Measurements from ENCODE around the gene RRBP1.

The RRBP1 gene, protein sequence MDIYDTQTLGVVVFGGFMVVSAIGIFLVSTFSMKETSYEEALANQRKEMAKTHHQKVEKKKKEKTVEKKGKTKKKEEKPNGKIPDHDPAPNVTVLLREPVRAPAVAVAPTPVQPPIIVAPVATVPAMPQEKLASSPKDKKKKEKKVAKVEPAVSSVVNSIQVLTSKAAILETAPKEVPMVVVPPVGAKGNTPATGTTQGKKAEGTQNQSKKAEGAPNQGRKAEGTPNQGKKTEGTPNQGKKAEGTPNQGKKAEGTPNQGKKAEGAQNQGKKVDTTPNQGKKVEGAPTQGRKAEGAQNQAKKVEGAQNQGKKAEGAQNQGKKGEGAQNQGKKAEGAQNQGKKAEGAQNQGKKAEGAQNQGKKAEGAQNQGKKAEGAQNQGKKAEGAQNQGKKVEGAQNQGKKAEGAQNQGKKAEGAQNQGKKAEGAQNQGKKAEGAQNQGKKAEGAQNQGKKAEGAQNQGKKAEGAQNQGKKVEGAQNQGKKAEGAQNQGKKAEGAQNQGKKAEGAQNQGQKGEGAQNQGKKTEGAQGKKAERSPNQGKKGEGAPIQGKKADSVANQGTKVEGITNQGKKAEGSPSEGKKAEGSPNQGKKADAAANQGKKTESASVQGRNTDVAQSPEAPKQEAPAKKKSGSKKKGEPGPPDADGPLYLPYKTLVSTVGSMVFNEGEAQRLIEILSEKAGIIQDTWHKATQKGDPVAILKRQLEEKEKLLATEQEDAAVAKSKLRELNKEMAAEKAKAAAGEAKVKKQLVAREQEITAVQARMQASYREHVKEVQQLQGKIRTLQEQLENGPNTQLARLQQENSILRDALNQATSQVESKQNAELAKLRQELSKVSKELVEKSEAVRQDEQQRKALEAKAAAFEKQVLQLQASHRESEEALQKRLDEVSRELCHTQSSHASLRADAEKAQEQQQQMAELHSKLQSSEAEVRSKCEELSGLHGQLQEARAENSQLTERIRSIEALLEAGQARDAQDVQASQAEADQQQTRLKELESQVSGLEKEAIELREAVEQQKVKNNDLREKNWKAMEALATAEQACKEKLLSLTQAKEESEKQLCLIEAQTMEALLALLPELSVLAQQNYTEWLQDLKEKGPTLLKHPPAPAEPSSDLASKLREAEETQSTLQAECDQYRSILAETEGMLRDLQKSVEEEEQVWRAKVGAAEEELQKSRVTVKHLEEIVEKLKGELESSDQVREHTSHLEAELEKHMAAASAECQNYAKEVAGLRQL (N-terminal part only)

DNA sequence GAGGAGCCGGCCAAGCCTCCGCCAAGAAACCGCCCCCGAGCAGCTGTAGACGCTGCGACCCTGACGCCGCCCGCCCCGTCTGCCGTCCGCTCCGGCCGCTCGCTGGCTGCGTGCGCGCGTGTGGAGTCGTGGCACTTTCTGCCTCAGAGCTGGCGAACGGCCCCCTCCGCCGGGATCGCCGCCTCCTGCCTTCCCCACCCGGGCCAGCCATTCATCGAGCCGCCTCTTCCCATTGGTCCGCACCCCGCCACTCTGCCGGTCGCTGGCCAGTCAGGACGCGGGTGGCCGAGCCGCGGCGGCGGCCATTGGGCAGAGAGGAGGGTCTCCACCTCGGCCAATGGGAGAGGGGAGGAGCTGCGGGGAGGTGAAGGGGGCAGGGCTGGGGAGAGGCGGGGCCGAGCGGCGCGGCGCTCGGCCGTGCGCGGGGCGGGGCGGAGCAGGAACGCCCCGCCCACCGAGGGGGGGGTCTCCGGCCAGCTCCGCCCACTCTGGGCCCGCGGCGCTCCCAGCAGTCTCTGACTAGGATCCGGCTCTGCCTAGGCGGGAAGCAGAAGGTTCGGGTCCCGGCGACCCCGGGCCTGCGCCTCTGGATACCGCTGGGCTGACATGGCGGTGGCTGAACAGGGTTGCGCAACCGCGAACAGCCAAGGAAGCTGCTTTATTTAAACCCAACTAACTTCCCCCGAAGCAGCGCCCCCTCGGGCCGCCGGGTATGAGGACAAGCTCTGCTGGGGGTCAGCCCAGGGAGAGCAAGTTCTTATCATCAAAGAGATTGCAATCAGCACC, at the start of gene RRBP1:
Gene RRBP1, minus strand, starts transcription at position 140 of the 786 bp plus-strand sequence. CDS start 21,735 bp downstream, outside the sequence.
- H3K9me2 ChIP-seq (ENCODE audit: low read depth, low read length): no peaks in the 10 kb centered on the region
- peaks cover 6% of the 10 kb centered on the region; the same call in 1 of the 2 replicates for H3K36me3 ChIP-seq (ENCODE audit: insufficient read depth, low read length)
- H3K79me2 ChIP-seq (ENCODE audit: insufficient read depth, low read length): no peaks in the 10 kb centered on the region
- H3K4me2 ChIP-seq (ENCODE audit: low read length): peak within 1 kb of the TSS; percentile 60
- peak within 1 kb of the TSS; percentile 89; the same call in 1 of the 2 replicates for H2AFZ ChIP-seq (ENCODE audit: low read length)
- H3K4me3 ChIP-seq (ENCODE audit: low read depth, low read length, poor library complexity, severe bottlenecking): peak within 1 kb of the TSS; percentile 68
- H3K27me3 ChIP-seq (ENCODE audit: insufficient read depth, low read length): no peaks in the 10 kb centered on the region; the same call in 1 of the 2 replicates
- H4K20me1 ChIP-seq (ENCODE audit: insufficient read depth, low read length): no peaks in the 10 kb centered on the region
- H3F3A ChIP-seq (ENCODE audit: insufficient read depth, low read length): no peaks in the 10 kb centered on the region
- no peak within 1 kb of the TSS for H3K27ac ChIP-seq (ENCODE audit: low read depth, low read length, poor library complexity, severe bottlenecking)
- peak within 1 kb of the TSS; percentile 66 for H3K9ac ChIP-seq (ENCODE audit: low read length)
- H3K9me3 ChIP-seq (ENCODE audit: low read length): no peaks in the 10 kb centered on the region
- TF ChIP-seq, protein P1, sequence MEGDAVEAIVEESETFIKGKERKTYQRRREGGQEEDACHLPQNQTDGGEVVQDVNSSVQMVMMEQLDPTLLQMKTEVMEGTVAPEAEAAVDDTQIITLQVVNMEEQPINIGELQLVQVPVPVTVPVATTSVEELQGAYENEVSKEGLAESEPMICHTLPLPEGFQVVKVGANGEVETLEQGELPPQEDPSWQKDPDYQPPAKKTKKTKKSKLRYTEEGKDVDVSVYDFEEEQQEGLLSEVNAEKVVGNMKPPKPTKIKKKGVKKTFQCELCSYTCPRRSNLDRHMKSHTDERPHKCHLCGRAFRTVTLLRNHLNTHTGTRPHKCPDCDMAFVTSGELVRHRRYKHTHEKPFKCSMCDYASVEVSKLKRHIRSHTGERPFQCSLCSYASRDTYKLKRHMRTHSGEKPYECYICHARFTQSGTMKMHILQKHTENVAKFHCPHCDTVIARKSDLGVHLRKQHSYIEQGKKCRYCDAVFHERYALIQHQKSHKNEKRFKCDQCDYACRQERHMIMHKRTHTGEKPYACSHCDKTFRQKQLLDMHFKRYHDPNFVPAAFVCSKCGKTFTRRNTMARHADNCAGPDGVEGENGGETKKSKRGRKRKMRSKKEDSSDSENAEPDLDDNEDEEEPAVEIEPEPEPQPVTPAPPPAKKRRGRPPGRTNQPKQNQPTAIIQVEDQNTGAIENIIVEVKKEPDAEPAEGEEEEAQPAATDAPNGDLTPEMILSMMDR (IDR thresholded peaks at IDR 0.05; ENCODE audit: low read length): peak; percentile 97
- TF ChIP-seq EZH2 (IDR thresholded peaks at IDR 0.05; ENCODE audit: borderline replicate concordance, low read length): no peak
- H3K4me1 ChIP-seq (ENCODE audit: insufficient read depth, low read length, severe bottlenecking): peaks cover 18% of the 10 kb centered on the region

DNA sequence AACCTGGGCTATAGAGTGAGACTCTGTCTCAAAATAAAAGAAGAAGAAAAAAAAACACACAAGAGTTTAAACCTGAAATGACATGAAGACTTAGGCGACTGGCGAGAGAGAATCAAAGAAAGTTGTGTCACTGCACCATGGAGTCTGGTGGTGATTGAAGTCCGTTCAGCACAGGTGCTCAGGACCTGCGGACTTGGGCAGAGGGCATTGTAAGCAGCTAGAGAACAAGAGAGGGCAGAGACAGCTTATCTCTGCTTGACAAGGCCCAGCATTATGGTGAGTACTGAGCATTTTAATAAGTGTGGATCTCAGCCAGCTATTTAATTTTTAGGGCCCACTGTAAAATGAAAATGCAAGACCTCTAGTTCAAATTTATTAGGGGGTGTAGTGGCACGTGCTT, 49.2 kb upstream of the RRBP1 start:
- no peak for TF ChIP-seq EZH2 (IDR thresholded peaks at IDR 0.05; ENCODE audit: borderline replicate concordance, low read length)
- TF ChIP-seq, protein P1 (IDR thresholded peaks at IDR 0.05; ENCODE audit: low read length): no peak
- Histone ChIP-seq H3F3A (ENCODE audit: insufficient read depth, low read length) (no peaks in the 10 kb centered on the region), H3K27me3 (ENCODE audit: insufficient read depth, low read length) (peaks cover 4% of the 10 kb centered on the region; the same call in 1 of the 2 replicates), H3K36me3 (ENCODE audit: insufficient read depth, low read length) (no peaks in the 10 kb centered on the region), H3K9me2 (ENCODE audit: low read depth, low read length) (no peaks in the 10 kb centered on the region), H3K79me2 (ENCODE audit: insufficient read depth, low read length) (no peaks in the 10 kb centered on the region), H3K4me1 (ENCODE audit: insufficient read depth, low read length, severe bottlenecking) (no peaks in the 10 kb centered on the region), H4K20me1 (ENCODE audit: insufficient read depth, low read length) (no peaks in the 10 kb centered on the region), H2AFZ (ENCODE audit: low read length) (no peak overlapping the region), H3K9ac (ENCODE audit: low read length) (no peak overlapping the region), H3K4me3 (ENCODE audit: low read depth, low read length, poor library complexity, severe bottlenecking) (no peak overlapping the region), H3K4me2 (ENCODE audit: low read length) (no peak overlapping the region), H3K27ac (ENCODE audit: low read depth, low read length, poor library complexity, severe bottlenecking) (no peak overlapping the region), H3K9me3 (ENCODE audit: low read length) (no peaks in the 10 kb centered on the region; the same call in 1 of the 2 replicates)

Data from OCI-LY1 (cell line).